GM19395 (cell line): Measurements from ENCODE around the gene ADSL.

ENCODE experiments used
- ATAC-seq: cut with Tn5 transposase; IDR thresholded peaks from one replicate; pipeline ENCODE4 v1.9.1; 2021; ENCODE audit warnings: mild to moderate bottlenecking, moderate library complexity; ENCODE audit not compliant: unreplicated experiment

ADSL gene

DNA sequence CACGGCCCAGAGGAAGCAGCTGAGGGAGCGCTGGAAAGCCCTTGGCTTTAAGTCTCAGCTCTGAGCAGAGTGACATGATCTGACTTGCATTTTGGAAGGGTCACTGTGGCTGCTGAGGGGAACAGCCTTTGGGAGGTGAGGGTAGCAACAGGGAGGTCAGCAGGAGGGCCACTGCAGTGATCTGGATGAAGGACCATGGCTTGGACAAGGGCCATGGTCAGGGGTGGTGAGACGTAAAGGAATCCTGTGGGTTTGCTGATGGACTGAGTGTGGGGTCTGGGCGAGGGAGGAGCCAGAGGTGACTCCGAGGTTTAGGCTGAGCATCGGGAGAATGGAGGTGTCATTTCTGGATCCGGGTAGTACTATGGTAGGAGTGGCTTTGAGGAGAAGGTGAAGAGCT lies 57.4 kb downstream of the ADSL start:
- ATAC-seq = no peak

GRCh38 chr22:40404251-40405177 lies 58.2 kb downstream of the ADSL start:
- ATAC-seq = no peak

- ATAC-seq = no peak
These were observed 59.1 kb downstream of the ADSL start for GRCh38 chr22:40405178-40406062.

DNA sequence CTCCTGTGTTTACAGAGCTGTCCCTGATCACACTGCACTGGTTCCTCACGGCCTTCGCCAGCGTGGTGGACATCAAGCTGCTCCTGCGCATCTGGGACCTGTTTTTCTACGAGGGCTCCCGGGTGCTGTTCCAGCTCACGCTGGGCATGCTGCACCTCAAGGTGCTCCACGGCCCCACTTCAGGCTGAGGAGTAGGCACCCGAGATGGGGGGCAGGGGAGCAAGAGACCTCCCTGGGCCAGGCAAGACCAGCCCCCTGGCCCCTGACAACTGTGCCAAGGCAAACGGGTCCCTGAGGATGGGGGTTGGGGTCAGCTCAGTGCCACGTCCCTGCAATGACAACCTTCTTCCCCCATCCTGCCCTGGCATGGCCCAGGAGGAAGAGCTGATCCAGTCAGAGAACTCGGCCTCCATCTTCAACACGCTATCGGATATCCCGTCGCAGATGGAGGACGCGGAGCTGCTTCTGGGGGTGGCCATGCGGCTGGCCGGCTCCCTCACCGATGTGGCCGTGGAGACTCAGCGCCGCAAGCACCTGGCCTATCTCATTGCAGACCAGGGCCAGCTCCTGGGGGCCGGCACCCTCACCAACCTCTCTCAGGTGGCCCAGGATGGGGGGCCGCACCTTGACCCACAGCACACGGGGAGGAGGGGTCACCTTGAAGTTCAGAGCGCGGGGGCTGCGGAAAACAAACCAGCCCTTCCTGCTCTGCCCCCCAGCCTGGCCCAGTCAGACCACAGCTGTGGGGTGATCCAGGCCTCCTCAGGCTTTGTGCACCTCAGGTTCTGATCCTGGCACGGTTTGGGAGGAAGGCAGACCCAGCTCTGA lies 60.0 kb downstream of the ADSL start:
- no peak for ATAC-seq

DNA sequence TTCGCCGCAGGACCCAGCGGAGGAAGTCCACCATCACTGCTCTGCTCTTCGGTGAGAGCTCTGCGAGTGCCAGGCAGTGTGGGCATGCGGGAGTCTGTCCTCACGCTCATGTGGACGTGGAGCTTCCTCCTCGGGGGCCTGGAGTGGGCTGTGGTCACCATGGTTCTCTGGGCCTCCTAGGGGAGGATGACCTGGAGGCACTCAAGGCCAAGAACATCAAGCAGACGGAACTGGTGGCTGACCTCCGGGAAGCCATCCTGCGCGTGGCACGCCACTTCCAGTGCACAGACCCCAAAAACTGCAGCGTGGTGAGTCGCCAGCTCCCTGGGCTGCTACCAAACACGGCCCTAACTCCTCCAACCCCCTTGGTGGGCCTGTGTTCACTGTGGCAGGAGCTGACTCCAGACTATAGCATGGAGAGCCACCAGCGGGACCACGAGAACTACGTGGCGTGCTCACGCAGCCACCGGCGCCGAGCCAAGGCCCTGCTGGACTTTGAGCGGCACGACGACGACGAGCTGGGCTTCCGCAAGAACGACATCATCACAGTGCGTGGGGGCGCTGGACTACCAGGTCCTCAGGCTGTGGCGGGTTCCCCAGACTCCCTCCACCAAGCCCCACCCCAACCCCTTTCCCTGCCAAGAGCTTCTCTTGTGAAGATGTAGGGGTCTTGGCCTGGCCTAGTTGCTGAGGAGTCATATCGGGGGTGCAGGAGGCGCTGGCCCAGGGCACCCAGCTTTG lies 60.9 kb downstream of the ADSL start:
- ATAC-seq = no peak

DNA sequence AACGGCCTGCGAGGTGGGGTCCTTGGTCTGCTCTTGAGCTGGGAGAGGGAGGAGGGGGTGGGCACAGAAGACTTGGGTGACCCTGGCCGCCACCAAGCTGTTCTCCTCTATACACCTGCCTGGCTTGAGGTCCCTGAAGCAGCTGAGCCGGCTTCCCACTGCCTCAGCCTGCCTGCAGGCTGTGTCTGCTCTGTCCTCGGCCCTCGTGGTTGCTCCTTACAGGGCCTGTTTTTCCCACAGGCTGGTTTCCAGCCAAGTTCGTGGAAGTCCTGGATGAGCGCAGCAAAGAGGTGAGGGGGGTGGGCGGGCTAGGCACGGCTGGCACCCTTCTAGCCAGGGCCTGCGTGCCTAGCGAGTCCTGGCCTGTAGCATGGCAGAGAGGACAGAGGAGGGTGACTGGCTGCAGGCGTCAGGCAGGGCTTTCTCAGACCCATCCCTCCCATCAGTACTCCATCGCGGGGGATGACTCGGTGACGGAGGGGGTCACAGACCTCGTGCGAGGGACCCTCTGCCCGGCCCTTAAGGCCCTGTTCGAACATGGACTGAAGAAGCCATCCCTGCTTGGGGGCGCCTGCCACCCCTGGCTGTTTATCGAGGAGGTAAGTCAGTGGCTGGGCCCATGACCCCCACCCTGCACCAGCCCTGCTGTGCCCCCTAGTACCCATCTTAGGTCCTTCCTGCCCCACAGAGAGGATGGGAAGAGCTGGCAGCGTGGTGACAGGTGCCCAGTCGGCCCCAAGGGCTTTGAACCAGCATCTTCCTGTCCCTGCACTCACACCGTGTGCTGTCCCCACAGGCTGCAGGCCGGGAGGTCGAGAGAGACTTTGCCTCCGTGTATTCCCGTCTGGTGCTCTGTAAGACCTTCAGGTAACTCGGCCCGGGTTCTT lies 61.8 kb downstream of the ADSL start:
- no peak for ATAC-seq

GRCh38 chr22:40408718-40409612 lies 62.7 kb downstream of the ADSL start:
- no peak for ATAC-seq

GRCh38 chr22:40409613-40410113 lies 63.4 kb downstream of the ADSL start:
- ATAC-seq = no peak

- ATAC-seq = no peak
These were observed 64.0 kb downstream of the ADSL start for GRCh38 chr22:40410272-40410671.

DNA sequence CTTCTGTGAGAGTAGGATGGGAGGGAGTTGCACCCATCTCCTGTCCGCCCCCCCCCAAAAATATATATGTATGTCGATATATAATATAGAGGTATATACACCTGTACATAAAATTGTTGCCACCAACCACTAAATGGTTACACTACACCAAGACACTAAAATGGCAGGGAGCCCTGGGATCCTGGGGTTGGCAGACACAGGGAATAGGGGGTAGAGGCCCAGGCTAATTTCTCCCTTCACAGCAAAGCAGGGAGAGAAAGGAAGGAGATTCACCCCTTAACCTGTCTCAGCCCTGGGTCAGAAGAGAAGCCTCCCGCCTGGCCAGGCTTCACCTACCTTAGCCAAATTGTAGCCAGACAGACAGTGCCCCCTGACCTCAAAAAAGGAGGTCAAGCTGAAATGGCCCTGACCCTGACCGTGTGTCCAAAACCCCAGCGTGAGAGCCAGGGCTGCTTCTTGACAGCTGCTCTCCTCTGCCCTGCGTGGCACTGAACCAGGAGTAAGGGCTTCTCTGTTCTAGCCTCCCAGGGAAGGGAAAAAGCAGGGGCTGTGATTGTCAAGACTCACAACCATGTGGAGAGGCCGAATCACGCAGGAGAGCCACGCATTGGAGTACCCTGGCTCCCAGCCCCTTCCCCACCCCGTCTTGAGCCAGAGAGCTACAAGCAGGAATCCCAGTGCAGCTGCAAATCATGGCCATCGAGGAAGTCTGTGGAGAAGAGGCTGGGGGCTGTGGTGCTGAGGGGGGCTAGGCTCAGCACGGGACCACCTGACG lies 64.6 kb downstream of the ADSL start:
- ATAC-seq = no peak

GRCh38 chr22:40411506-40411861 lies 65.2 kb downstream of the ADSL start:
- ATAC-seq = no peak

- peak; percentile 75 for ATAC-seq
These were observed 66.1 kb downstream of the ADSL start for GRCh38 chr22:40412441-40412840.

DNA sequence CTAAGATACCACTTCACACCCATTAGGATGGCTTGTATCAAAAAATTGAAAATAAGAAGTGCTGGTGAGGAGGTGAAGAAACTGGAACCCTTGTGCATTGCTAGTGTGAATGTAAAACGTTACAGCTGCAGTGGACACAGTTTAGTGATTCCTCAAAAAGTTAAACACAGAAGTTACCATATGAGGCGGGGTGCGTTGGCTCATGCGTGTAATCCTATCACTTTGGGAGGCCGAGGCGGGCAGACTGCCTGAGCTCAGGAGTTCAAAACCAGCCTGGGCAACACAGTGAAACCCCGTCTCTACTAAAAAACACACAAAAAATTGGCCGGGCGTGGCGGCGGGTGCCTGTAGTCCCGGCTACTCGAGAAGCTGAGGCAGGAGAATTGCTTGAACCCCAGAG lies 67.6 kb downstream of the ADSL start:
- ATAC-seq = no peak

GRCh38 chr22:40414311-40414710 lies 68.0 kb downstream of the ADSL start:
- ATAC-seq = no peak

DNA sequence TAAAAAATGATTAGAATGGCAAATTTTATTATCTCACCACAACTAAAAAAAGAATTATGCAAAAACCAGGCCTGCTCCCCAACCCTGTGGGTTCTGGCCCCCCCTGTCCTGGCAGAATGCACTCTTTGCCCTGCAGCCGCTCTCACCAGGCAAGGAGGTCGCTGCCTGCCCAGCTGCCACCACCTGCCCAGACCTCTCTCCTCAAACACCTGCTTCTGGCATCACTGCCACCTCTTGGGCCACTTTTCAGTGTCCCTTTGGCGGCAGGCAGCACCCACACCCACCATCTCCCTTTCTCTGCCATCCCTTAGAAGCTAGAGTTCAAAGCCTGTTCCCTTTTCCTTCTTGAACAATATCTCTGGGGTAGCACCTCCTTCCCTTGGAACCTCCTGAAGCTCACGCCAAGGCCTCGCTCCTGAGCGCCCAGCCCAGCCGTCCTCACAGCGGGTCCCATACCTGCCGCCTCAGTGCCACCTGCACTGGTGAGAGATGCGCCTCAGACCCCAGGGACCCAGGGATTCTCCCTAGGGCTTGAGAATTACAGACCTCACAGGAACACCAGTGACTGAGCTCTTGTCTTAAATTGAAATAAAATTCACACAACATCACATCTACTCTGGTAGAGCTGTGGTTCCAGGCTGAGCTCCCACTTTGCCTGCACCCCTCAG lies 68.7 kb downstream of the ADSL start:
- no peak for ATAC-seq

DNA sequence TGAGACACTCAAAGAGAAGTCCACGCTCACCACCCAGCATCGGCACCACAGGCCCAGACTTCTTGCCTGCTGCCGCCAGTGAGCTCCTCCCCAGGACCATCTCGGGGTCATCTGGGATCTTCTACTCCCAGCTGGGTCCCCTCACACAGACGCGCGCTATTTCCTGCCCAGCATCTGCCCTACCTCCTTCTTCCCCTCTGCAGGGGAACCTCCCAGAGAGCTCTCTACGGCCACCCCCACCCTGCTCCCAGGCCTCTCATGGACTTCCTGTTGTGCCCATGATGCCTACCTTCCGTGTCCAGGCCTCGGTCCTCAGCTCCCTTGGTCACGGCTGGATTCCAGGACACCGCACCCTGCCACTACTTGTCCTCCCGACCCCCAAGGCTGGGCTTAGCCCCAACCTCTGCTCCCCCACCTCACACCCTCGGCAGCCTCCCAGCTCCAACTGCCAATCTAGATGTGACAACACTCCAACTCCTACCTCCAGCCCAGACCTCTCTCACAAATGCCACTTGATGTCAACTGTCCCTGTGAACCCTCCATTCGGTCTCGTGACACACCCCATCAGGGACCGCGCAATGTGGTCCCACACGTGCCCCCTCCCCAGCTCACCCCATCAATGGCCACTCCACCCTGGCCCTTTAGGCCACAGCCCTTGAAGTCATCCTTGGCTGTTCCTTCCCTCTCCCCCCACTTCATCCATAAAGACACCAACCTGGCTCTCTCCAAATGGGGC lies 69.4 kb downstream of the ADSL start:
- ATAC-seq = no peak
